LNCAP (cell line): ENCODE data around the gene ADAMTS18.

Experiments used
- TF ChIP-seq, protein P1 (sequence below): fragments of 450-650 bp; IDR thresholded peaks from 2 replicates; pipeline ENCODE4 v1.5.1; 2017; ENCODE audit warnings: mild to moderate bottlenecking

ADAMTS18 gene, protein sequence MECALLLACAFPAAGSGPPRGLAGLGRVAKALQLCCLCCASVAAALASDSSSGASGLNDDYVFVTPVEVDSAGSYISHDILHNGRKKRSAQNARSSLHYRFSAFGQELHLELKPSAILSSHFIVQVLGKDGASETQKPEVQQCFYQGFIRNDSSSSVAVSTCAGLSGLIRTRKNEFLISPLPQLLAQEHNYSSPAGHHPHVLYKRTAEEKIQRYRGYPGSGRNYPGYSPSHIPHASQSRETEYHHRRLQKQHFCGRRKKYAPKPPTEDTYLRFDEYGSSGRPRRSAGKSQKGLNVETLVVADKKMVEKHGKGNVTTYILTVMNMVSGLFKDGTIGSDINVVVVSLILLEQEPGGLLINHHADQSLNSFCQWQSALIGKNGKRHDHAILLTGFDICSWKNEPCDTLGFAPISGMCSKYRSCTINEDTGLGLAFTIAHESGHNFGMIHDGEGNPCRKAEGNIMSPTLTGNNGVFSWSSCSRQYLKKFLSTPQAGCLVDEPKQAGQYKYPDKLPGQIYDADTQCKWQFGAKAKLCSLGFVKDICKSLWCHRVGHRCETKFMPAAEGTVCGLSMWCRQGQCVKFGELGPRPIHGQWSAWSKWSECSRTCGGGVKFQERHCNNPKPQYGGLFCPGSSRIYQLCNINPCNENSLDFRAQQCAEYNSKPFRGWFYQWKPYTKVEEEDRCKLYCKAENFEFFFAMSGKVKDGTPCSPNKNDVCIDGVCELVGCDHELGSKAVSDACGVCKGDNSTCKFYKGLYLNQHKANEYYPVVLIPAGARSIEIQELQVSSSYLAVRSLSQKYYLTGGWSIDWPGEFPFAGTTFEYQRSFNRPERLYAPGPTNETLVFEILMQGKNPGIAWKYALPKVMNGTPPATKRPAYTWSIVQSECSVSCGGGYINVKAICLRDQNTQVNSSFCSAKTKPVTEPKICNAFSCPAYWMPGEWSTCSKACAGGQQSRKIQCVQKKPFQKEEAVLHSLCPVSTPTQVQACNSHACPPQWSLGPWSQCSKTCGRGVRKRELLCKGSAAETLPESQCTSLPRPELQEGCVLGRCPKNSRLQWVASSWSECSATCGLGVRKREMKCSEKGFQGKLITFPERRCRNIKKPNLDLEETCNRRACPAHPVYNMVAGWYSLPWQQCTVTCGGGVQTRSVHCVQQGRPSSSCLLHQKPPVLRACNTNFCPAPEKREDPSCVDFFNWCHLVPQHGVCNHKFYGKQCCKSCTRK (N-terminal part only)

DNA sequence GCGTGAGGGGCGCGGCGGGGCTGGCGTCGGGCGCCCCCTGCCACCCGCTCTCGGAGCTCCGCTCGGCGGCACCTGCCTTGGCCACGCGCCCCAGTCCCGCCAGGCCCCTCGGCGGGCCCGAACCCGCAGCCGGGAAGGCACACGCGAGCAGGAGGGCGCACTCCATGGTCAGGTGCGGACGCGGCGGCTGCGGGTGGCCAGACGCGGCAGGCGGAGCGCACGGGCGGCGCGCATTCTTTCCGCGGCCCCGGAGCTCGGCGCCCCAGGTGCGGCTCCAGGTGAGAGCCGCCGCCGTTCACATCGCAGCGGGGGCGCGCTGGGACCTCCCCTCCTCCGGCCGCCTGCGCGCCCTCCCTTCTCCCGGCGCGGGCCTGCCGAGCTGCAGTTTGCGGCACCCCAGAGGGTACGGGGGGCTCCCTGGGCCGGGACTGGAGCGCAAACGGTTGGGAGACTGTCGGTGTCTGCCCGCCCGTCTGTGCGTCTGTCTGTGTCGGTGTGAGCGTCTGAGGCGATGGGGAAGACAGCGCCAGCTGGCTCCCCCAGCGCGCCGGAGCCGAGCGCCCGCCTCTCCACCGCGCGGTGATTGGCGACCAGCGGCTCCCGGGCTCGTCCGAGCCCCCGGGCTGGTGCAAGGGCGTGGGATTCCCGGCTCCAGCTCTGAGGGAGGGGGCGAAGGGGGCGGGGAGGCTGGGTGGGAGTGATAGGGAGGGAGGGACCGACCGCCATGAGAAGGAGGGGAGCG is at the start of gene ADAMTS18:
TSS of gene ADAMTS18 (minus strand) at position 505 of the 742 bp plus-strand sequence. CDS start at position 166, 339 bp downstream.
- TF ChIP-seq, protein P1, sequence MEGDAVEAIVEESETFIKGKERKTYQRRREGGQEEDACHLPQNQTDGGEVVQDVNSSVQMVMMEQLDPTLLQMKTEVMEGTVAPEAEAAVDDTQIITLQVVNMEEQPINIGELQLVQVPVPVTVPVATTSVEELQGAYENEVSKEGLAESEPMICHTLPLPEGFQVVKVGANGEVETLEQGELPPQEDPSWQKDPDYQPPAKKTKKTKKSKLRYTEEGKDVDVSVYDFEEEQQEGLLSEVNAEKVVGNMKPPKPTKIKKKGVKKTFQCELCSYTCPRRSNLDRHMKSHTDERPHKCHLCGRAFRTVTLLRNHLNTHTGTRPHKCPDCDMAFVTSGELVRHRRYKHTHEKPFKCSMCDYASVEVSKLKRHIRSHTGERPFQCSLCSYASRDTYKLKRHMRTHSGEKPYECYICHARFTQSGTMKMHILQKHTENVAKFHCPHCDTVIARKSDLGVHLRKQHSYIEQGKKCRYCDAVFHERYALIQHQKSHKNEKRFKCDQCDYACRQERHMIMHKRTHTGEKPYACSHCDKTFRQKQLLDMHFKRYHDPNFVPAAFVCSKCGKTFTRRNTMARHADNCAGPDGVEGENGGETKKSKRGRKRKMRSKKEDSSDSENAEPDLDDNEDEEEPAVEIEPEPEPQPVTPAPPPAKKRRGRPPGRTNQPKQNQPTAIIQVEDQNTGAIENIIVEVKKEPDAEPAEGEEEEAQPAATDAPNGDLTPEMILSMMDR, result no peak

DNA sequence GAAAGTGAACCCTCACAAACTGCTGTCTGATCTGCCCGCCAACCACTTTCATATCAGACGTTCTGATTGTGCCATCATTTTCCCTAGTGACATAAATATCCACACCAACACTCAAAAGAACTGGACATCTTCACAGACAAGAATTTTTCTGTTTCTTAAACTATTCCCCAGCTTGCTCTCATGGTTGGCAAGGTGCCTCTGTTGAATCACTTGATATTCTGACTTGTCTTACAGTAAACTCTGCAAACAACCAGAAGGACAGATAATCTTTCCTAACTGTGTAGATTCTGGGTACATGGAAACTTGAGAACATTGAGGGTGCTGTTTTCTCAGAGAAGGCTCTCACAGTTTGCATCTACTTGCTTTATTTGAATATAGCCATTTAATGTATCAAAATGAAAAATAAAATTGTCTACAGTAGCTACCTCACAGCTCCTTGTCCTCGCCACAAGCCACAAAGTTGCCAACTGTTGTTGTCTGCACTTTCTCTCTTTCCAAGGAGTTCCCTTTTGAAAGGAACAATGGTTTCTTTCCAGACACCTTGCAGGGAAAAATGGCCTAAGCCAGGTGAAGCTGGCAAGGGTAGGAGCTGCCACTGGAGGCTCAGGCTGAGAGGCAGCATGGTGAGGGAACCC is 46.0 kb upstream of the ADAMTS18 start:
- TF ChIP-seq, protein P1, result no peak

DNA sequence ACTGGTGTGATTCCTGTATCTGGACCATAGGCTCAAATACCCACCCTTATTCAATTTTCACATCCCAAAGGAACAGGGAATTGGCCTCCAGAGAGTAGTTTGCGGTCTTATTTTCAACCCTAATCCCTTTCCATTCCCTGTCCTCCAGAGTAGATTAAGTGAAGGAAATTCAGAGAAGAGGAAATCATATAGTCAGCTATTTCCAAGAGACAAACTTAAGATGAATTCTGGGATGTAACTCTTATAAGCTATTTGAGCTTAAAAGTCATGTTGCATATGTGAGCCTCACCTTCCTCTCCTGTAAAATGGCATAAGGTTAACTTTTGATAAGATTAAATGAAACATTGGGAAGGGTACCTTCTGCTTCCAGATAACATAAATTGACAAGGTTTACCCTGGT is 37.4 kb upstream of the ADAMTS18 start:
- TF ChIP-seq, protein P1, result no peak

DNA sequence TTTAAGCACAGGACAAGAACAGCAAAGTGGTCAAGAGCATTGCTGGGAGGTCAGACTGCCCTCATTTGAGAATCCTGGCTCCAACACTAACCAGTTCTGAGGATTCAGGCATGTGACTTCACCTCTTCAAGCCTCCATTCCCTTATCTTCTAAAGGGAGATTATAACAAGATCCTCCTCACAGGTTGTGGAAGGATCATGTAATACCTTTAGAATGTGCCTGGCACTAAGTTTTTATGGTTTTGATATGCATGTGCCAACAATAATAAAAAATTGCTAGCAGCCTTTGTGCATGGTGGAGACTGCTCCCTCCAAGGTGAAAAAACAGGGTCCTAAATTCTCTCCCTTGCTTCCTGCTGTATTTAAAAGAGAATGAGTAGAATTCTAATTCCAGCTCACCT is 36.0 kb upstream of the ADAMTS18 start:
- TF ChIP-seq, protein P1, result no peak

DNA sequence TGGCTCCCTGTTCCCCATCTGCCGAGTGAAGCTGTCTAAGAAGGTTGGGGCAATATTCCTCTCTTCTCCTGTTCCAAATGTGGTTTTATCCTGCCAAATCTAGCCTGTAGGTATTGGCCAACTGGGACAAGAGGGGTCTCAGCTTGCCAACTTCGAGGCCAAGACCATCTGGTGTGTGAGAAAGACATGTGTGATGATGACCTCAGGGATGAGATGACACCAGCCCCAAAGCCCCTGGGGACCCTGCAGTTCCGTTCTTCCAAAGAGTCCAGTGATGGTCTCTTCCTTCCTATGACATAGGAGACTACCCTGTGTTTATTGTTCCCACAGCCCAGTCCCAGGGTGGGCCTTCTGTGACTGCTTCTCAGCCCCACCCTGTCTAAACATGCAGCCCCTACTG is 34.8 kb upstream of the ADAMTS18 start:
- TF ChIP-seq, protein P1, result no peak

DNA sequence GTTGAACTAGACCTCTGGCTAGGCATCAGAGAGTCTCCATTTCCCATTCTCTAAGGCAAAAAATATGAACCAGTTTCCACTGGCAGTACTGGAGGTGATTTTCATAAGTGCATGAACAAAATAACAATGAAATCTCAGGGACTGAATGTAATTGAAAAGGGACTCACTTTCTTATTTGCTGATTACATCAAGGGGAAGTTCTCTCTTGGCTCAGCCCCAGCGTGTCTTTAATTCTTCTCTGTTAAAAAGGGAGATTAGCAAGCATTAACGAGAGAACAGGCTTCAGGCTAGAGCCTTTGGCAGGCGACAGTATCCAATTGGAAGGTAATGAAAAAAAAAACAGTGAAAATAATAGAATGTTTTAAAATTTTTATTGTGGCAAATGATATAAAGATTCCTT is 34.0 kb upstream of the ADAMTS18 start:
- TF ChIP-seq, protein P1, result no peak
